Activated CD8-positive, alpha-beta memory T cell treated with anti-CD3 and anti-CD28 coated beads for 1 hour (primary cell): ENCODE measurements around the gene ZFHX3.

Experiments used
- DNase-seq, 2 donors: peaks; one replicate each; pipeline ENCODE4 v3.0.0-alpha.2; 2020; ENCODE audit warnings: low read depth in 1 of 2; ENCODE audit errors: extremely low read depth in 1 of 2

The ZFHX3 gene

GRCh38 chr16:73057291-73058210, 9.6 kb upstream of the ZFHX3 start:
- DNase-seq: no peak

DNA sequence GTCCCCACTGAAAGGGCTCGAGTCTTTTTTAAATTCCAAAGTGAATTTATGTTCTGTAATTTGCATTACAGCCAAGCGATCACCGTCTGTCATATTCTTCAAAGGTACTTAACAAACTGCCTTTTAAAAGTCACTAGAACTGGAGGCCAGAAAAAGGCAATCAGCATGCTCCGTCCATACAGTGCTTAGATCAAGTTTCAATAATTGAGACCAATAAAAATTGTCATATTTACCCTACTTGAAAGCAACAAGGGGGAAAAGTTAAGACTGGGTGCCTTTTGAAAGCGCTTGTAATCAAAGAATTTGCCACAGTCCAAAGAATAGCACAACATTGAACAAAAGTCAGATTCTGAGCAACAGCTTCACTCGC, 9.0 kb upstream of the ZFHX3 start:
- DNase-seq: no peak

DNA sequence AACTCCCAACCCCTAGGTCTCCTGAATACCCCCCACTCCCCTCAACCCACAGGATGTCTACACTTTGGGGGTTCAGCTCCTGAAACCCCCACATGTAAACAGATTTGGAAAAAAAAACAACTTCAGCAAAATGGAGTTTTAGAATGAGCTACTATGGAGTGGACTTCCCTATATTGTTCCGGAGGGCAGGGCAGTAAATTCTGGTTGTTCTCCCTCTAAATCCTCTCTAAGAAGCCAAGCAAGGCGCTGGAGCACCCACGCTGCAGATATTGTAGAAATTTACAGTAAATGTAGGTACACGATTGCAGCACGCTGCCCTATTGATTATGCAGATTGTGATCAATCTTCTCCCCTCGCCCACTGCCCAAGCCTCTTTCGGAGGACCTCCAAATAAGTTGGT, 8.5 kb upstream of the ZFHX3 start:
- no peak for DNase-seq

- DNase-seq: no peak
Observed at GRCh38 chr16:73054813-73055482, 7.0 kb upstream of the ZFHX3 start.

DNA sequence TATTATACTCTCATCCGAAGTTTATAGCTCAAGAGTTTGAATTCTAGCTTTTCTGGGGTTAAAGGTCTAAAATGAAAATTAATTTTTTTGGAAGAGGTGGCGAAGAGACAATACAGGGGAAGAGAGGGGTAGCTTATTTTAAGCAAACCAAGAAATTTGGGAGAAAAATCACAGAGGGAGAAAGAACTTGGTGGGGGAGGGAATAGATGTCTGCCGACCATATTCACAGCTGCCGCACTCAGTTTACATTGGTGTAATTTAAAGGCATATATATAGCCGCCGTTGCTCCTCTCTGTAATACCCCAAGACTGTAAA, 6.5 kb upstream of the ZFHX3 start:
- no peak for DNase-seq

DNA sequence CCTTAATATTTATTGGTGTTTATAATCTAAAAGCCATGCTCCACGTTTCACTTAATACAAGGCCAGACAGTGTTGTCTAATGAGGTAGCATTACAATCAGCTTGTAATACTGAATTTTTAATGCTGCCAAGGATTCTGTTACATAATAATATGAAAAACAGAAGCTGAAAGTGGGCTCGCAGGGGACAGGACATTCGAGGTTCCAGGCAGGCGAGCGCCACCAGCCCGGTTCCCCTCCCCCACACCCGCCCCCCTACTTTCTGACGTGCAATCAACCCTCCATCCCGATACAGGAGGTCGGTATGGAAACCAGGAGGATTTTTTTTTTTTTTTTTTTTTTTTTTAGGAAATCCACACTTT, 6.2 kb upstream of the ZFHX3 start:
- no peak for DNase-seq

GRCh38 chr16:73053364-73054124, 5.6 kb upstream of the ZFHX3 start:
- no peak for DNase-seq

- no peak for DNase-seq
Observed at GRCh38 chr16:73053038-73053363, 5.1 kb upstream of the ZFHX3 start.

GRCh38 chr16:73052576-73052975, 4.6 kb upstream of the ZFHX3 start:
- no peak for DNase-seq

DNA sequence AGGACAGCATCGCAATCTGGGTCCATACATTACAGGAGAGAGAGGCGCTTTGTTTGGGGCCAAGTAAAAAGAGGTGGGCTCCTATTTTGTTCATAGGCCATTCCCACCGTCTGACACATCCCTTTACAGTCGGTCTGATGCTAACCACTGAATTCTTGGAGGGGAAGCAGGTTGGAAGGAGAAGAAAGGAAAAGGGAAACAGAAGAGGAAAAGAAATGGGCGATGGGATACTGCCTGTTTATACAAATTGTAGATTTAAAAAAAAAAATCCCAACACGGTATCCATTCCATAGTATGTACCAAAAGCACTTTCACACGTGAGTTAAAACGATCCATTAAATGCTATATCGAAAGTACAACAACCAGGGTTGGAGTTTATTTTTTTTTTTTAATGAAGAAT, 4.0 kb upstream of the ZFHX3 start:
- no peak for DNase-seq

DNA sequence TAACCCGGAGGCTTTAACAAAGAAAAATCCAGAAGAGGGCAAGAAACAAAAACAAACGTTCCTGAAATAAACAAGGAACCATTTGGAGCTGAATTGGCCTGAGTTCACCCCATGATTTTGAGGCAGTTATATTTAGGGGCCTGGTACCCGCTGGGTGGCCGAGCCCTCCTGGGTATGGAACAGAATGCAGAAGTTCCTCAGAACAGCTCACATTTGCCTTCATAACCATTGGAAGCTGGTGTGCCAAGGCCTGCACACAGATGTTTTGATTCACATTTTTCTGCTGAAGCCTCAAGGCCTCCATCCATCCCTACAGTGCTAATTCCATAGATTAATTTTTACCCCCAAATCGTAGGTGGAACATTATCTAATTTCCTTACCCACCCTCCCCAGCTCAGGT, 3.3 kb upstream of the ZFHX3 start:
- no peak for DNase-seq

DNA sequence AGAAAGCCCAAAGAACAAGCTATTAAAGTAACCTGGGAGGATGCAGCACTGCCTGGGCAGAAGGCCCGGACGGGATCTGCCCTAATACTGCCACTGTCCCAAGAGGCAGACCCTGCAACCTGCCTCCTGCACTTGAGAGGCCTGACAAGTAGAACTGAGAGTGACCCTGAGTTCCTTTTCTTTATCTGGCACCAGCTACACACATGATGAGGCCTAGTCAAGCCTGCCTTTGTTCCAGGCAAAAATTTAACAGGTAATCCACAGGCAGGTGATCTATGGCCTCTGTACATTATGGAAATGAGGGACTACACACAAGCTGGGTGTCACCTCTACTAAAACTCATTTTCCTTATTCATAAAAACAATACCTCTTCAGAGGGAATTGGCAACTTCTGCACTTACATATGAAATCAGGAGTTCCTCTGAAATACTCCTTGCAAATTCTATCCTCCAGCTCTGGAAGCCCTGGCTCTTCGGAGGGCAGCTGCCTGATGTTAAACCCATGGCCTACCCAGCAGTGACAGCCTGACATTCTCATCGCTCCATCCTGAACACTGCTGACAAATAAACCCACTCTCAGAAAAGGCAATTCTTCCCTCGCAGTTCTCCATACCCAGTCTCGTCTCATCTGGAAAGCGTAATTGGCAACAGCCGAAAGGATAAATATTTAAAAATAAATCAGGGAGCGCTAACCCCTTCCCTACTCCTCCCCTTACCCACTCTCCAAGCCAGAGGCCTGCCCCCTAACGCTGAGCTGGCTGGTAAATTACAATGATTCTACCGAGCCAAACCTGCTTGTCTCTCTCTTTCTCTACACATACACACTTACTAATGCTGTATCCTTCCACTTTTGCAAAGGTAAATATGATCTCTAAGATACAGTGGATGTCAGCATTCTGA, 2.5 kb upstream of the ZFHX3 start:
- DNase-seq: no peak

DNA sequence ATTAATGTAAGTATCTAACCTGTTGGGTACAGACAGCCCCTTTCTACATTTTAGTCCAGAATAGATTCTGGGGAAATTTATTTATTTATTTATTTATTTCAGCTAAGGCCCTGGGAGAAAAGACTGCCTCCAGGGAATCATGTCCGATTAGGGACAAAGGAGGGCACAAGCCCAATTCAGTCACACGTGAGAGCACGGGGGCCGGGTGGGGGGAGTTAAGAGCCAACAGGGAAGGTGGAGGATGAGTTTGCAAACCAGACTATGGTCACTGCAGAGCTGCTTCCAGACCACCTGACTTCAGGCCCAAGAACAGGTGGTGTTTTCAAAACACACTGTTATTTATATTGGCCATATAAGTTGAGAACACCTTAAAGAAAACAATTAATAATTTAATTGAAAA, 1.6 kb upstream of the ZFHX3 start:
- no peak for DNase-seq

GRCh38 chr16:73049091-73049490, 1.2 kb upstream of the ZFHX3 start:
- DNase-seq: no peak

GRCh38 chr16:73048292-73049080, 558 bp upstream of the ZFHX3 start:
- no peak for DNase-seq

- no peak for DNase-seq
Observed at GRCh38 chr16:73047221-73047535, 750 bp downstream of the ZFHX3 start.

DNA sequence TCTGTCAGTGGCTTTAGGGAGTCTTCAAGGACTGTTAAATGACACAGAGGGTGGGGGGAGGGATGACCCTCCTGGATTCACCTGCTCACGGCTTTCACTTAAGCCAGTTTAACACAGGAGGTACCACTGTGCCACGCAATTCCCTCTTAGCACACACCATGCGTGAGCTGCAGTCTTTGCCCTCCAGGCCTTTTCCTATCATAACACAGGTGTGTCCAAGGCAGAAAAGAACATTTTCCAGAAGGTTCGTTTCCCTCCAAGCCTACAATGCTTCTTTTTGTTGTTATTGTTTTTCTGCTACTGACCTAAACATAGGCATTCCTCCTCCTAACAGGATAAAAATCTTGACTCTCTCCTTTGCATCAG, 1.1 kb downstream of the ZFHX3 start:
- no peak for DNase-seq

DNA sequence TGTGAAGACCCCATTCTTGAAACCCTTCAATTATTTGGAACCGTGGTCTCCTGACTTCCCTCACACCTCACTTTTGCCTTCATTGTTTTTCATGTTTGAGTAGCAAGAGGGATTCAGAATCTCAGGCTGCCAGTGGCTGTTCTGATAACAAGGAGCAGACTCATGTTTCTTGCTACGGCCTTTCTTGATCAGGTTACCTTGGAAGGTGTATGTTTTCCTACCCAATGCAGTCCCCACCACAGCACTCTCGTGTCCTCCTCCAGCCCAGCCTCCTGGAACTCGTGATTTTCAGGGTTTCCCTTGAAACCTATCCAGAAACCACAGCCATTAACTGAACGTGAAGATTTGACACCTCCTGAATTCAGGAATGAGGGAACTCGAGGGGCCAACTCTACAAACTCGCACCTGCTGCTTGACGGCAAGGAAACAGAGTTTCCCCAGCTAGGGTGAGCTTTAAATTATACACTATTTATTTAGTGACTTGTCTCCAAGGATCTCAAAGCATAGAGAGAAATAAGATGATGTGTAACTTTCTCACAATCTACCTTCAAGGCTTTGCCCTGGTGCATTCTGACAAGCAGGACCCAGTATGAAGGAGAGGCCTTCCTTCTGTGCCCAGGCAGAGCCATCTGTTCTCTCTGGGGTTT, 1.6 kb downstream of the ZFHX3 start:
- no peak for DNase-seq

DNA sequence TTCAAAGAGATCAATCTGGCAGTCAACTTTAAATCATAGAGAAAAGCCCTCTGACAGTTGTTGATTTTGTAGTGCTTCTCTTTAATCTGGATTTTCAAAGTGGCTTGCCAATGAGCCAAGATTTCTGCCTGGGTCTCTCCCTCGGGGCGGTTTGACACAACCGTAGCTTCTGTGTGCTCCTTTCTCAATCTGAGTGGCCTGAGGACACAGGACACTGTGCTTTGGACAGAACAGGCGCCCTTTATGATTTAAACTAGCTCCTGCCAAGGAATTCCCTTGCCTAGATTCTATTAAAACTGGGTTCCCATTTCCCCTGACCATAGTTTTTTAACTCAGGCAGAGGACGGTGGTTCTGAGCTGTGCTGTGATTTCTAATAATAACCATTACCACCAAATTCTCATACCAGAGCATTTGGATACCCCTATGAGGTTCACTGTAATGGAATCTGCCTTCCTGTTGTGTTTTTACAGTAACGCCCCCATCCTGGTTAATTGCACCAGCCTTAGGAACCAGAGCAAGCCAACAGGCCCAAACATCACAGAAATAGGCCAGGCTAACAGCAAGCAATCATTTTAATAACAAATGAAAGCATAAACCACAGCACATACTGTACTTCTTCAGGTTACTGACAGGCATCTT, 4.0 kb downstream of the ZFHX3 start:
- DNase-seq: no peak

- DNase-seq: no peak
Observed at GRCh38 chr16:73042807-73043206, 5.1 kb downstream of the ZFHX3 start.
